ENCODE results near the gene BZW2.

Gene BZW2

GRCh38 chr7:16609842-16610450, 36.0 kb upstream of the BZW2 start:
- no peaks in the 10 kb centered on the region for H3F3A ChIP-seq (ENCODE audit: control insufficient read depth, insufficient read depth)
- no peak overlapping the region for H3K27ac ChIP-seq (ENCODE audit: low read depth, low read length)
- no peaks in the 10 kb centered on the region for H4K20me1 ChIP-seq (ENCODE audit: control insufficient read depth, insufficient read depth, low read depth, low read length)
- H3K79me2 ChIP-seq (ENCODE audit: control insufficient read depth, low read length): no peaks in the 10 kb centered on the region
- no peak overlapping the region for H3K4me2 ChIP-seq (ENCODE audit: low read length)
- H3K4me1 ChIP-seq (ENCODE audit: control insufficient read depth, low read length): no peaks in the 10 kb centered on the region
- TF ChIP-seq CTCF (IDR thresholded peaks at IDR 0.05; ENCODE audit: low read depth, low read length, poor library complexity, severe bottlenecking) (no peak), EZH2phosphoT487 (IDR thresholded peaks at IDR 0.05; ENCODE audit: borderline replicate concordance, low read length) (no peak)
- H3K27me3 ChIP-seq (ENCODE audit: control insufficient read depth, low read length): no peaks in the 10 kb centered on the region
- H3K4me3 ChIP-seq (ENCODE audit: low read length): no peak overlapping the region
- no peaks in the 10 kb centered on the region for H3K9me3 ChIP-seq (ENCODE audit: control insufficient read depth, insufficient read depth, low read length)
- H3K36me3 ChIP-seq (ENCODE audit: control insufficient read depth, low read length): no peaks in the 10 kb centered on the region; the same call in 1 of the 2 replicates
- no peaks in the 10 kb centered on the region for H3K9me2 ChIP-seq (replicated peaks; ENCODE audit: control insufficient read depth, low read length)

- Histone ChIP-seq H3K4me1 (ENCODE audit: control insufficient read depth, low read length) (no peaks in the 10 kb centered on the region), H3K36me3 (ENCODE audit: control insufficient read depth, low read length) (no peaks in the 10 kb centered on the region; the same call in 1 of the 2 replicates), H3K27ac (ENCODE audit: low read depth, low read length) (no peak overlapping the region), H3K9me3 (ENCODE audit: control insufficient read depth, insufficient read depth, low read length) (no peaks in the 10 kb centered on the region), H4K20me1 (ENCODE audit: control insufficient read depth, insufficient read depth, low read depth, low read length) (no peaks in the 10 kb centered on the region), H3K4me3 (ENCODE audit: low read length) (no peak overlapping the region), H3K79me2 (ENCODE audit: control insufficient read depth, low read length) (no peaks in the 10 kb centered on the region), H3F3A (ENCODE audit: control insufficient read depth, insufficient read depth) (no peaks in the 10 kb centered on the region), H3K27me3 (ENCODE audit: control insufficient read depth, low read length) (no peaks in the 10 kb centered on the region), H3K4me2 (ENCODE audit: low read length) (no peak overlapping the region), H3K9me2 (replicated peaks; ENCODE audit: control insufficient read depth, low read length) (no peaks in the 10 kb centered on the region)
- no peak for TF ChIP-seq CTCF (IDR thresholded peaks at IDR 0.05; ENCODE audit: low read depth, low read length, poor library complexity, severe bottlenecking)
- no peak for TF ChIP-seq EZH2phosphoT487 (IDR thresholded peaks at IDR 0.05; ENCODE audit: borderline replicate concordance, low read length)
These were observed 34.3 kb upstream of the BZW2 start for GRCh38 chr7:16611711-16612110.

- H3K4me3 ChIP-seq (ENCODE audit: low read length): no peak overlapping the region
- no peaks in the 10 kb centered on the region for H3K27me3 ChIP-seq (ENCODE audit: control insufficient read depth, low read length)
- H3K4me1 ChIP-seq (ENCODE audit: control insufficient read depth, low read length): peaks cover 5% of the 10 kb centered on the region
- no peak overlapping the region for H3K27ac ChIP-seq (ENCODE audit: low read depth, low read length)
- no peaks in the 10 kb centered on the region for H3K79me2 ChIP-seq (ENCODE audit: control insufficient read depth, low read length)
- 0 out of 2 replicates have a peak, but pooled peaks cover 3% of the 10 kb centered on the region for H3K36me3 ChIP-seq (ENCODE audit: control insufficient read depth, low read length)
- TF ChIP-seq CTCF (IDR thresholded peaks at IDR 0.05; ENCODE audit: low read depth, low read length, poor library complexity, severe bottlenecking) (no peak), EZH2phosphoT487 (IDR thresholded peaks at IDR 0.05; ENCODE audit: borderline replicate concordance, low read length) (no peak)
- no peaks in the 10 kb centered on the region for H3K9me3 ChIP-seq (ENCODE audit: control insufficient read depth, insufficient read depth, low read length)
- no peak overlapping the region for H3K4me2 ChIP-seq (ENCODE audit: low read length)
- no peaks in the 10 kb centered on the region for H3K9me2 ChIP-seq (replicated peaks; ENCODE audit: control insufficient read depth, low read length)
- no peaks in the 10 kb centered on the region for H4K20me1 ChIP-seq (ENCODE audit: control insufficient read depth, insufficient read depth, low read depth, low read length)
- H3F3A ChIP-seq (ENCODE audit: control insufficient read depth, insufficient read depth): no peaks in the 10 kb centered on the region
These were observed 30.8 kb upstream of the BZW2 start for GRCh38 chr7:16615228-16615627.

Measured in DOHH2 (cell line).